Thyroid gland (tissue), 4 donors: Measurements from ENCODE around the gene PTPRZ1. TPM values are rescaled to one million over a fixed set of nuclear protein-coding genes. Genes with fewer than 3 reads are reported as not detected.

ENCODE experiments used
- DNase-seq, 2 donors: peaks; one replicate each; pipeline ENCODE4 v3.0.0-alpha.2; 2019
- H3K27ac ChIP-seq, 3 donors: fragments of 200-600 bp; sonication (generic); 1 replicate in 2 of 3; 2 replicates in 1 of 3; pipeline ENCODE4 v1.5.1; 2016 to 2019; ENCODE audit warnings: mild to moderate bottlenecking in 1 of 3, moderate library complexity in 1 of 3
- H3K27me3 ChIP-seq: fragments of 200-600 bp; sonication (generic); one replicate; pipeline ENCODE4 v1.5.1; 2019
- H3K36me3 ChIP-seq, 2 donors: fragments of 200-600 bp; sonication (generic); one replicate each; pipeline ENCODE4 v1.5.1; 2016 to 2019
- H3K4me1 ChIP-seq, 2 donors: fragments of 200-600 bp; sonication (generic); one replicate each; pipeline ENCODE4 v1.5.1; 2017 to 2019
- H3K4me3 ChIP-seq, 3 donors: fragments of 200-600 bp; sonication (generic); replicated peaks in 1 of 3; 1 replicate in 2 of 3; 2 replicates in 1 of 3; pipeline ENCODE4 v1.5.1; 2016; ENCODE audit warnings: mild to moderate bottlenecking in 1 of 3
- H3K9me3 ChIP-seq: fragments of 200-600 bp; sonication (generic); one replicate; pipeline ENCODE4 v1.5.1; 2017
- POLR2A ChIP-seq, 2 donors: fragments of 450-650 bp; IDR thresholded peaks; one replicate each; pipeline ENCODE4 v1.6.1; 2017; ENCODE audit warnings: antibody characterized with exemption in 2 of 2, mild to moderate bottlenecking in 2 of 2, moderate library complexity in 1 of 2
- WGBS, 2 donors: methylation state at CpG; one replicate each; pipeline ENCODE4 v1.1.5; 2017; 5-methylcytosine and 5-hydroxymethylcytosine counted together
- intact Hi-C: fragments of 100-400 bp; cut with DNase I; formaldehyde crosslinking; loops from one replicate; pipeline ENCODE4 v1.15.1; 2023
- total RNA-seq, 4 donors: library from RNA; depleted of rRNA; stranded (reverse); fragments of >200 nt; gene quantifications; one replicate each; pipeline ENCODE4 v1.2.3, GENCODE V29; 2016
- TF ChIP-seq, protein P1 (sequence below), 6 experiments: fragments of 200-600 bp in 3 of 6; fragments of 450-650 bp in 3 of 6; sonication (generic) in 3 of 6; IDR thresholded peaks; one replicate each; pipeline ENCODE4 v1.5.1; 2016 to 2019; ENCODE audit warnings: antibody characterized with exemption in 6 of 6, mild to moderate bottlenecking in 2 of 6, inconsistent platforms in 1 of 6, moderate library complexity in 1 of 6

Gene PTPRZ1
- total RNA-seq, 4 donors from 2014 or later: 0.10 to 0.67 (median 0.11) TPM; not detected in 1

DNA sequence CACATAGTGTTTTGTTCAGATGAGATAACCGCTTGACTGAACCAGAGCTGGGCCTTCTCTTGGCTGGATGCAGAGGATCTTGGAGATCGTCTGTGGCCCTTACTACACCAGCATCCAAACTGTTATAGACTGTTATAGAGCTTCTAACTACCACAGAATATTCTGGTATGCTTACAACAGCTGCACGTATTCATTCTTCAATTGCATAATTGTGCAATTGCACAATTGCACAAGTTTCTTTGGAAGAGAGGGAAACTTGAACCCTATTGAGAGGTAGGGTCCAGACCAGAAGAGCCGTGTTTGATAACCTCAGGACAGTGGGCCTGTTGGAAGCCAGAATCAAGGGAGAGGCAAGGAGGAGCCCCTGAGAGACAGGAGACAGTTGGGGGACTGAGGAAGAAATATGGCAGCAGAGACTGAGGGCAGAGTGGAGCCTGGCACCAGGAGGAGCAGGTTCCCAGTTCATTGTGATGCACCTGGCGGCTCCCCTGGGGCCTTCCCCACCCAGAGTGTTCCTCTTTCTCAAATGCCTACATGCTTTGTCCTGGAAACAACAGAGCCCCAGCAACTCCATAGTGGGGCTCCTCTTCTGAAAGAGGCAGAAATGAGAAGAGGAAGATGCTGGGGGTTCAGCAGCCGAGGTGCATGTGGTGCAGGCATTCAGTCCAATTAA, 64.1 kb downstream of the PTPRZ1 start:
- no peak overlapping the region for H3K27ac ChIP-seq
- H3K9me3 ChIP-seq: no peaks in the 10 kb centered on the region
- H3K36me3 ChIP-seq: no peaks in the 10 kb centered on the region
- DNase-seq: no peak
- H3K4me3 ChIP-seq: no peak overlapping the region
- no peaks in the 10 kb centered on the region for H3K4me1 ChIP-seq
- 85 to 91% methylated on average over 6 of the region's 6 CpGs for WGBS, 2 donors
- TF ChIP-seq, protein P1, sequence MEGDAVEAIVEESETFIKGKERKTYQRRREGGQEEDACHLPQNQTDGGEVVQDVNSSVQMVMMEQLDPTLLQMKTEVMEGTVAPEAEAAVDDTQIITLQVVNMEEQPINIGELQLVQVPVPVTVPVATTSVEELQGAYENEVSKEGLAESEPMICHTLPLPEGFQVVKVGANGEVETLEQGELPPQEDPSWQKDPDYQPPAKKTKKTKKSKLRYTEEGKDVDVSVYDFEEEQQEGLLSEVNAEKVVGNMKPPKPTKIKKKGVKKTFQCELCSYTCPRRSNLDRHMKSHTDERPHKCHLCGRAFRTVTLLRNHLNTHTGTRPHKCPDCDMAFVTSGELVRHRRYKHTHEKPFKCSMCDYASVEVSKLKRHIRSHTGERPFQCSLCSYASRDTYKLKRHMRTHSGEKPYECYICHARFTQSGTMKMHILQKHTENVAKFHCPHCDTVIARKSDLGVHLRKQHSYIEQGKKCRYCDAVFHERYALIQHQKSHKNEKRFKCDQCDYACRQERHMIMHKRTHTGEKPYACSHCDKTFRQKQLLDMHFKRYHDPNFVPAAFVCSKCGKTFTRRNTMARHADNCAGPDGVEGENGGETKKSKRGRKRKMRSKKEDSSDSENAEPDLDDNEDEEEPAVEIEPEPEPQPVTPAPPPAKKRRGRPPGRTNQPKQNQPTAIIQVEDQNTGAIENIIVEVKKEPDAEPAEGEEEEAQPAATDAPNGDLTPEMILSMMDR (IDR thresholded peaks at IDR 0.05): no peak
- no peak for TF ChIP-seq POLR2A (IDR thresholded peaks at IDR 0.05)
- no peaks in the 10 kb centered on the region for H3K27me3 ChIP-seq
- intact Hi-C loops: no loop called here

GRCh38 chr7:121938429-121938996, 65.6 kb downstream of the PTPRZ1 start:
- 11 to 13% methylated on average over 4 of the region's 4 CpGs for WGBS, 2 donors
- Histone ChIP-seq H3K4me3 (no peak overlapping the region), H3K27me3 (no peaks in the 10 kb centered on the region), H3K36me3 (no peaks in the 10 kb centered on the region), H3K4me1 (no peaks in the 10 kb centered on the region), H3K9me3 (no peaks in the 10 kb centered on the region), H3K27ac (no peak overlapping the region)
- no peak for DNase-seq
- TF ChIP-seq, protein P1 (IDR thresholded peaks at IDR 0.05): no peak
- TF ChIP-seq POLR2A (IDR thresholded peaks at IDR 0.05): no peak
- intact Hi-C loops: no loop called here

DNA sequence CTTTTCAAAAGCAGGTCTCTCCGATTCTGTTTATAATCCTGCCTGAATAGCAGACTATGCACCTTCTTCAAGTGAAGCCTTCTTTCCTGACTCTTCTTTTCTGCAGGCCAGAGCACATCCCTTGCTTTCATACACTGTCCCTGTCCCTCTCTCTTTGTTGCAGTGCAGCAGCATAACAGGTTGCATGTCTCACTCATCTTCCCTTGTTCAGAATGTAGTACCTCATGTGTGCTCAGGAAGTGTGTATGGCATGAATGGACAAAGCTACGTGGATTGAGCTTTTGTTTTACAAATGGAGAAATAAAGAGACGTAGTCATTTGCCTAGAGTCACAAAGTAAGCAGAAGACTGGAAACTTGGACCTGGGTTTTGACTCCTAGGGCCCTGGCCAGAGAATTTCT, 68.0 kb downstream of the PTPRZ1 start:
- Histone ChIP-seq H3K36me3 (no peaks in the 10 kb centered on the region), H3K4me3 (no peak overlapping the region), H3K4me1 (no peaks in the 10 kb centered on the region), H3K27me3 (no peaks in the 10 kb centered on the region), H3K27ac (no peak overlapping the region), H3K9me3 (no peaks in the 10 kb centered on the region)
- WGBS, 2 donors: 44 to 49% methylated on average over 3 of the region's 3 CpGs
- TF ChIP-seq POLR2A (IDR thresholded peaks at IDR 0.05): no peak
- TF ChIP-seq, protein P1 (IDR thresholded peaks at IDR 0.05): no peak
- intact Hi-C loops: no loop called here
- DNase-seq: no peak

GRCh38 chr7:121941830-121942229, 68.9 kb downstream of the PTPRZ1 start:
- WGBS, 2 donors: 39% methylated on average over 2 of the region's 2 CpGs
- Histone ChIP-seq H3K4me1 (no peaks in the 10 kb centered on the region), H3K9me3 (no peaks in the 10 kb centered on the region), H3K4me3 (no peak overlapping the region), H3K27me3 (no peaks in the 10 kb centered on the region), H3K36me3 (no peaks in the 10 kb centered on the region), H3K27ac (no peak overlapping the region)
- TF ChIP-seq, protein P1 (IDR thresholded peaks at IDR 0.05): no peak
- no peak for TF ChIP-seq POLR2A (IDR thresholded peaks at IDR 0.05)
- no peak for DNase-seq
- intact Hi-C loops: no loop called here

- Histone ChIP-seq H3K9me3 (no peaks in the 10 kb centered on the region), H3K36me3 (no peaks in the 10 kb centered on the region), H3K27ac (no peak overlapping the region), H3K27me3 (no peaks in the 10 kb centered on the region), H3K4me1 (no peaks in the 10 kb centered on the region), H3K4me3 (no peak overlapping the region)
- TF ChIP-seq, protein P1 (IDR thresholded peaks at IDR 0.05): no peak
- TF ChIP-seq POLR2A (IDR thresholded peaks at IDR 0.05): no peak
- intact Hi-C loops: no loop called here
- no peak for DNase-seq
Observed at GRCh38 chr7:121945066-121945465, 72.1 kb downstream of the PTPRZ1 start.
